ENCODE data around the gene C1orf210. TPM values are rescaled to one million over a fixed set of nuclear protein-coding genes. Genes with fewer than 3 reads are reported as not detected.

C1orf210 gene
- total RNA-seq, 2 experiments from 2014 or later = not detected

GRCh38 chr1:43247256-43247921 is 38.0 kb downstream of the C1orf210 start:
- H3K4me3 Mint-ChIP-seq = no peak overlapping the region
- CTCF ChIA-PET = no interaction called here
- no peaks in the 10 kb centered on the region for H3K9me3 Mint-ChIP-seq (ENCODE audit: low read depth)
- DNase-seq (no peak), ATAC-seq (no peak)
- H3K36me3 Mint-ChIP-seq (ENCODE audit: low read depth) = no peaks in the 10 kb centered on the region
- H3K4me1 Mint-ChIP-seq = no peaks in the 10 kb centered on the region
- peaks cover 2% of the 10 kb centered on the region for H3K27me3 Mint-ChIP-seq
- POLR2A ChIA-PET = no interaction called here
- intact Hi-C loops (cut with DNase I, micrococcal nuclease) = no loop called here
- no peak overlapping the region for H3K27ac Mint-ChIP-seq

- POLR2A ChIA-PET = no interaction called here
- H3K36me3 Mint-ChIP-seq (ENCODE audit: low read depth) = no peaks in the 10 kb centered on the region
- no peaks in the 10 kb centered on the region for H3K4me1 Mint-ChIP-seq
- peaks cover 2% of the 10 kb centered on the region for H3K27me3 Mint-ChIP-seq
- H3K4me3 Mint-ChIP-seq = no peak overlapping the region
- no peaks in the 10 kb centered on the region for H3K9me3 Mint-ChIP-seq (ENCODE audit: low read depth)
- DNase-seq = no peak
- CTCF ChIA-PET = no interaction called here
- no peak for ATAC-seq
- no peak overlapping the region for H3K27ac Mint-ChIP-seq
- intact Hi-C loops (cut with DNase I, micrococcal nuclease) = no loop called here
Observed at GRCh38 chr1:43246466-43247213, 38.7 kb downstream of the C1orf210 start.

GRCh38 chr1:43243299-43243698 is 42.1 kb downstream of the C1orf210 start:
- Mint-ChIP-seq H3K27me3 (no peaks in the 10 kb centered on the region), H3K4me3 (no peak overlapping the region), H3K4me1 (no peaks in the 10 kb centered on the region), H3K36me3 (ENCODE audit: low read depth) (no peaks in the 10 kb centered on the region), H3K27ac (no peak overlapping the region), H3K9me3 (ENCODE audit: low read depth) (peaks cover 1% of the 10 kb centered on the region)
- DNase-seq (no peak), ATAC-seq (no peak)
- ChIA-PET POLR2A (no interaction called here), CTCF (interaction anchor here (1.3 to 1.8 kb wide), 3 partner anchors 16 to 692 kb away, joined by 5 to 7 read pairs (median 6); no protein-coding TSS in a partner anchor)
- intact Hi-C loops (cut with DNase I, micrococcal nuclease) = no loop called here

GRCh38 chr1:43241413-43241836 is 44.0 kb downstream of the C1orf210 start:
- ATAC-seq (no peak), DNase-seq (no peak)
- no peak overlapping the region for H3K27ac Mint-ChIP-seq
- no peaks in the 10 kb centered on the region for H3K4me1 Mint-ChIP-seq
- H3K9me3 Mint-ChIP-seq (ENCODE audit: low read depth) = peaks cover 1% of the 10 kb centered on the region
- intact Hi-C loops (cut with DNase I, micrococcal nuclease) = no loop called here
- CTCF ChIA-PET = no interaction called here
- no peaks in the 10 kb centered on the region for H3K36me3 Mint-ChIP-seq (ENCODE audit: low read depth)
- POLR2A ChIA-PET = no interaction called here
- H3K4me3 Mint-ChIP-seq = no peak overlapping the region
- no peaks in the 10 kb centered on the region for H3K27me3 Mint-ChIP-seq

- intact Hi-C loops (cut with DNase I, micrococcal nuclease) = no loop called here
- Mint-ChIP-seq H3K4me3 (no peak overlapping the region), H3K9me3 (ENCODE audit: low read depth) (peaks cover 1% of the 10 kb centered on the region), H3K27me3 (no peaks in the 10 kb centered on the region), H3K27ac (no peak overlapping the region), H3K36me3 (ENCODE audit: low read depth) (no peaks in the 10 kb centered on the region), H3K4me1 (no peaks in the 10 kb centered on the region)
- DNase-seq (no peak), ATAC-seq (no peak)
- ChIA-PET CTCF (interaction anchor here (0.6 to 2.7 kb wide), 3 partner anchors 54 to 175 kb away, joined by 3 to 13 read pairs (median 3); no protein-coding TSS in a partner anchor), POLR2A (no interaction called here)
Observed at GRCh38 chr1:43239484-43239883, 45.9 kb downstream of the C1orf210 start.

GRCh38 chr1:43238991-43239469 is 46.4 kb downstream of the C1orf210 start:
- POLR2A ChIA-PET = no interaction called here

DNA sequence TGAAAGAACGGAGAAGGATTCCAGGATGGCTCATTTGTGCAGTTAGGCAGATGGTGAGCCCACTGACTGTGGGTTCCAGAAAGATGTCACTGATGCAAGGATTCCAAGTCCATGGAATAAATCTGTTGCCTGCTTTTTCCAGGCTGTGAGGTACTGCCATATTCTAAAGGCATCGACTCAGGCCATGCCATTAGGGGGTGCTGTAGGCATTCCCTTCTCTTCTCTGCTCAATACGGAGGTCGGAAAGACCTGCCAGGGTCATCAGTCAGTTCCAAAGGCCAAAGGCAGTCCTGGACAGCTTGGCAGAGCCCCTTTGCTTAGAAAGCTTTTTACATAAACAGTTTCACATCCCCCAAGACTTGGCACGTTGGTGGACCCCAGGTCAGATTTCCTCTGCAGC is 47.3 kb downstream of the C1orf210 start:
- H3K27ac Mint-ChIP-seq = no peak overlapping the region
- no peak overlapping the region for H3K4me3 Mint-ChIP-seq
- ChIA-PET CTCF (interaction anchor here (2.7 kb wide), 1 partner anchor 176 kb away, joined by 13 read pairs; no protein-coding TSS in a partner anchor), POLR2A (no interaction called here)
- peak; percentile 68 for DNase-seq
- ATAC-seq = peak; percentile 77
- H3K27me3 Mint-ChIP-seq = no peaks in the 10 kb centered on the region
- H3K4me1 Mint-ChIP-seq = no peaks in the 10 kb centered on the region
- intact Hi-C loops (cut with DNase I, micrococcal nuclease) = loop anchor here in 1 of 2 experiments (1.0 kb wide), 2 partner anchors 120 to 176 kb away; partner anchors contain the start of gene CDC20
- H3K36me3 Mint-ChIP-seq (ENCODE audit: low read depth) = no peaks in the 10 kb centered on the region
- H3K9me3 Mint-ChIP-seq (ENCODE audit: low read depth) = peaks cover 1% of the 10 kb centered on the region

More at GRCh38 chr1:43238991-43239469, 46.4 kb downstream of the C1orf210 start:
- Mint-ChIP-seq H3K27ac (no peak overlapping the region), H3K27me3 (no peaks in the 10 kb centered on the region), H3K4me1 (no peaks in the 10 kb centered on the region), H3K4me3 (no peak overlapping the region), H3K9me3 (ENCODE audit: low read depth) (peaks cover 1% of the 10 kb centered on the region), H3K36me3 (ENCODE audit: low read depth) (no peaks in the 10 kb centered on the region)
- no peak for ATAC-seq
- CTCF ChIA-PET = interaction anchor here (0.6 to 2.7 kb wide), 3 partner anchors 55 to 175 kb away, joined by 3 to 13 read pairs (median 3); no protein-coding TSS in a partner anchor
- intact Hi-C loops (cut with DNase I, micrococcal nuclease) = loop anchor here in 1 of 2 experiments (1.0 kb wide), 2 partner anchors 119 to 175 kb away; partner anchors contain the start of gene CDC20
- DNase-seq = no peak

- no peaks in the 10 kb centered on the region for H3K4me1 Mint-ChIP-seq
- H3K27me3 Mint-ChIP-seq = no peaks in the 10 kb centered on the region
- H3K4me3 Mint-ChIP-seq = no peak overlapping the region
- CTCF ChIA-PET = interaction anchor here (0.7 to 2.7 kb wide), 2 partner anchors 177 to 179 kb away, joined by 3 to 13 read pairs; no protein-coding TSS in a partner anchor
- no peaks in the 10 kb centered on the region for H3K36me3 Mint-ChIP-seq (ENCODE audit: low read depth)
- POLR2A ChIA-PET = no interaction called here
- intact Hi-C loops (cut with DNase I, micrococcal nuclease) = no loop called here
- ATAC-seq (no peak), DNase-seq (no peak)
- H3K9me3 Mint-ChIP-seq (ENCODE audit: low read depth) = peaks cover 1% of the 10 kb centered on the region
- H3K27ac Mint-ChIP-seq = no peak overlapping the region
Observed at GRCh38 chr1:43237121-43237520, 48.3 kb downstream of the C1orf210 start.

DNA sequence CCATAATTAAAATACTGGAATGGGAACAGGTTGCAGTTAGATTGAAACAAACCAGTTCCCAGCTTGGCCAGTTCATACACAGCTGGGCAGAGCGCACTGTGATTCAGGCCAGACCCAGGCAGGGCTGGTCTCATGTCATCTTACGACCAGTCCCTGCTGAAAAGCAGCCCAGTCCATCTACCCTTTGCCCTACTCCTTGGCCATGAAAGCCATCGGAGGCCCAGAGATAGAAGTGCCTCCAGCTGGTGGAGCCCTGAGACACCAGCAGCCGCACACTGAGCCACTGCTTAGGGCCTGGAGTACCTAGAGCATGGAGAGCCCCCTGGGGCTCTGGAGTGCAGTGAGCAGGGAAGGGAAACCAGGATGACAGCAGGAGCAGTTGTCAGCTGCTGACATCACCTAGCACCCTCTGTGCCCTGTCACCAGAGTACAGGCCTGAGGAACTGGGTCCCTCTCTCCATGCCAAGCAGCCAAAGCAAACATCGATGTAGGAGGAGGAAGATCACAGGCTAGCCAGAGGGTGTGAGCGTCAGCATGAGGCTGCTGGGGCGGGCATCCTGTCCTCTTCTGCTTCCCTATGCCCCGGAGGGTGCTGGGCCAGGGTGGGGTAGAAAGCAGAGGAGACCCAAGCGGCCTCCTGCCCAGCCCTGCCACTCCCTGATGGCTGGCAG is 49.8 kb downstream of the C1orf210 start:
- no peak for DNase-seq
- POLR2A ChIA-PET = no interaction called here
- Mint-ChIP-seq H3K9me3 (ENCODE audit: low read depth) (peaks cover 1% of the 10 kb centered on the region), H3K27ac (no peak overlapping the region), H3K27me3 (no peaks in the 10 kb centered on the region), H3K4me1 (no peaks in the 10 kb centered on the region), H3K4me3 (no peak overlapping the region), H3K36me3 (ENCODE audit: low read depth) (no peaks in the 10 kb centered on the region)
- CTCF ChIA-PET = no interaction called here
- intact Hi-C loops (cut with DNase I, micrococcal nuclease) = no loop called here
- no peak for ATAC-seq

GRCh38 chr1:43235040-43235439 is 50.3 kb downstream of the C1orf210 start:
- H3K27ac Mint-ChIP-seq = no peak overlapping the region
- ChIA-PET CTCF (no interaction called here), POLR2A (no interaction called here)
- no peaks in the 10 kb centered on the region for H3K27me3 Mint-ChIP-seq
- no peaks in the 10 kb centered on the region for H3K4me1 Mint-ChIP-seq
- no peaks in the 10 kb centered on the region for H3K9me3 Mint-ChIP-seq (ENCODE audit: low read depth)
- no peak for DNase-seq
- intact Hi-C loops (cut with DNase I, micrococcal nuclease) = no loop called here
- no peak overlapping the region for H3K4me3 Mint-ChIP-seq
- no peaks in the 10 kb centered on the region for H3K36me3 Mint-ChIP-seq (ENCODE audit: low read depth)
- no peak for ATAC-seq

DNA sequence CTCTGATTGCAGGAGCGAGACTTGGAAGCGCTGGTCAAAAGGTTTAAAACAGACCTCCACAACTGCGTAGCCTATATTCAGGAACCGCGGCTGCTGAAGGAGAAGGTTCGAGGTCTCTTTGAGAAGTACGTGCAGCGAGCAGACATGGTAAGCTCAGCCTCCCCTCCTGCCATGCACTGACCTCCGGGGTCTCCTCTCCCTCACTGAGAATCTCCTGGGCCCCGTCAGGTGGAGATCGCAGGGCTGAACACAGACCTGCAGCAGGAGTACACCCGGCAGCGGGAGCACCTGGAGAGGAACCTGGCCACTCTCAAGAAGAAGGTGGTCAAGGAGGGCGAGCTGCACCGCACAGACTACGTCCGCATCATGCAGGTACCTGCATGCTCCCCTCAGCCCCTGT is 51.1 kb downstream of the C1orf210 start:
- Mint-ChIP-seq H3K9me3 (ENCODE audit: low read depth) (no peaks in the 10 kb centered on the region), H3K4me1 (no peaks in the 10 kb centered on the region), H3K27ac (no peak overlapping the region), H3K4me3 (no peak overlapping the region), H3K27me3 (no peaks in the 10 kb centered on the region), H3K36me3 (ENCODE audit: low read depth) (no peaks in the 10 kb centered on the region)
- ChIA-PET POLR2A (no interaction called here), CTCF (no interaction called here)
- intact Hi-C loops (cut with DNase I, micrococcal nuclease) = no loop called here
- ATAC-seq (no peak), DNase-seq (no peak)

Measured in activated CD4-positive, alpha-beta T cell treated with anti-CD3 and anti-CD28 coated beads for 36 hours (primary cell).